A549 (cell line): Measurements from ENCODE around the gene MCM5.

Experiments used
- CEBPB ChIP-seq, 2 experiments: fragments of >200 bp in 1 of 2; sonication (Bioruptor Twin) in 1 of 2; formaldehyde crosslinking in 1 of 2; IDR thresholded peaks; 2 replicates each; pipeline ENCODE4 v1.6.1; 2012 to 2016
- CTCF ChIP-seq: fragments of >200 bp; sonication (Bioruptor Twin); formaldehyde crosslinking; IDR thresholded peaks from 3 replicates; pipeline ENCODE4 v1.5.1; 2016
- FOSL2 ChIP-seq, 2 experiments: fragments of 450-650 bp in 1 of 2; fragments of >200 bp in 1 of 2; sonication (Bioruptor Twin) in 1 of 2; formaldehyde crosslinking; IDR thresholded peaks; 2 replicates each; pipeline versions ENCODE4 v1.5.0 to v1.6.1; 2016 to 2020; ENCODE audit warnings: mild to moderate bottlenecking in 1 of 2, moderate library complexity in 1 of 2
- POLR2A ChIP-seq: IDR thresholded peaks from 2 replicates; pipeline ENCODE4 v1.6.1; 2012; ENCODE audit warnings: mild to moderate bottlenecking, low read length
- RARB ChIP-seq: fragments of 250-450 bp; sonication (Bioruptor Pico); IDR thresholded peaks from 2 replicates; pipeline ENCODE4 v1.8.0; 2021; ENCODE audit warnings: mild to moderate bottlenecking, moderate library complexity
- RCOR1 ChIP-seq: fragments of 150-350 bp; IDR thresholded peaks from 2 replicates; pipeline ENCODE4 v1.6.1; 2014; ENCODE audit warnings: antibody characterized with exemption, low read length, low read depth
- REST ChIP-seq: fragments of 200-600 bp; sonication (generic); IDR thresholded peaks from 2 replicates; pipeline ENCODE4 v1.6.1; 2016; ENCODE audit warnings: antibody characterized with exemption, mild to moderate bottlenecking, moderate library complexity
- ZFP36 ChIP-seq: fragments of 450-650 bp; IDR thresholded peaks from 2 replicates; pipeline ENCODE4 v1.6.1; 2014; ENCODE audit warnings: borderline replicate concordance; ENCODE audit not compliant: partially characterized antibody

GRCh38 chr22:35437049-35437448, 37.1 kb downstream of the MCM5 start:
- TF ChIP-seq CTCF = no peak
- TF ChIP-seq FOSL2 (IDR thresholded peaks at IDR 0.05) = no peak
- no peak for TF ChIP-seq FOSL2 (CRISPR knock-in tag; IDR thresholded peaks at IDR 0.05)
- no peak for TF ChIP-seq RCOR1
- TF ChIP-seq REST = no peak
- no peak for TF ChIP-seq POLR2A
- TF ChIP-seq ZFP36 = no peak
- no peak for TF ChIP-seq RARB (CRISPR knock-in tag)
- no peak for TF ChIP-seq CEBPB (IDR thresholded peaks at IDR 0.05)
